GM12801 (cell line): ENCODE measurements around the gene MORC1.

Source experiments
- TF ChIP-seq, protein P1 (sequence below): IDR thresholded peaks from one replicate; pipeline ENCODE4 v1.5.1; 2011; ENCODE audit warnings: control low read depth; ENCODE audit not compliant: insufficient read length; ENCODE audit errors: extremely low read depth

Gene MORC1

DNA sequence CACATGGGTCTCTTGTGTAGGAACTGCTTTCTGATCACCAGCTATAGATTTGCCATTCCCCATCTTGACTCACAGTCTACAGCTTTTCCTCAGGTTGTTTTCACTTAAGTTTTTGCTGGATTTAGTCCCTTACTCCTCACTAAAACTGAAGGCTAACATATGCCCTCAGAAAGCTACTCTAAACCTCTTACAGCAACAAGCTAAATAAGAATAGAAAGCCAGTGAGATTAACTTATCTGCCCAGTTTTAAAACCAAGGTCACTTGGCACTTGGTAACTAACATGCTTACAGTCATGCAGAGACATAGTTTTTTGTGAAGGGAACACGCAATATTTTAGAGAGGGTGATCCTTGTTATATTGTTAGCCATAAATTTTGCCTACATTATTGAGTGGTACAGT, 164.2 kb downstream of the MORC1 start, which contains the start of gene GUCA1C:
Gene GUCA1C, minus strand, starts transcription at position 180 of the 400 bp plus-strand sequence. Its CDS starts 117 bp downstream, at position 63.
- TF ChIP-seq, protein P1, sequence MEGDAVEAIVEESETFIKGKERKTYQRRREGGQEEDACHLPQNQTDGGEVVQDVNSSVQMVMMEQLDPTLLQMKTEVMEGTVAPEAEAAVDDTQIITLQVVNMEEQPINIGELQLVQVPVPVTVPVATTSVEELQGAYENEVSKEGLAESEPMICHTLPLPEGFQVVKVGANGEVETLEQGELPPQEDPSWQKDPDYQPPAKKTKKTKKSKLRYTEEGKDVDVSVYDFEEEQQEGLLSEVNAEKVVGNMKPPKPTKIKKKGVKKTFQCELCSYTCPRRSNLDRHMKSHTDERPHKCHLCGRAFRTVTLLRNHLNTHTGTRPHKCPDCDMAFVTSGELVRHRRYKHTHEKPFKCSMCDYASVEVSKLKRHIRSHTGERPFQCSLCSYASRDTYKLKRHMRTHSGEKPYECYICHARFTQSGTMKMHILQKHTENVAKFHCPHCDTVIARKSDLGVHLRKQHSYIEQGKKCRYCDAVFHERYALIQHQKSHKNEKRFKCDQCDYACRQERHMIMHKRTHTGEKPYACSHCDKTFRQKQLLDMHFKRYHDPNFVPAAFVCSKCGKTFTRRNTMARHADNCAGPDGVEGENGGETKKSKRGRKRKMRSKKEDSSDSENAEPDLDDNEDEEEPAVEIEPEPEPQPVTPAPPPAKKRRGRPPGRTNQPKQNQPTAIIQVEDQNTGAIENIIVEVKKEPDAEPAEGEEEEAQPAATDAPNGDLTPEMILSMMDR: no peak

DNA sequence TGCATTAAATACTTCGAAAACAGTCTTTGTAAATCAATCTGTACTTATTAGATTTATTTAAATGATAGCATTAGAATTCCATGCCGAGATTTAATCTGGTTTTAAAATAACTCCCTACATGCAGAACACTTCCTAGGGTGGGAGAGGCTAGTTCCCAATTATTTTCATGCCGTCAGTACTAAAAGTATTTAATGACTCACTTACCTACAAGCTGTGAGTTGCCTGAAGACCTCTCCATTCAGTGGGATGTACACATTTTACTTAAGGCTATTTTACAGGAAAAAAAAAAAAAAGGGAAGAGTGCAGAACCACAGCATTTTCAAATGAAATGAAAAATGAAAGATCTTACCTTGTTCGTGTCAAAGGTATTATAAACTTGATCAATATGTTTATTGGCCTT, 164.7 kb downstream of the MORC1 start:
- TF ChIP-seq, protein P1: no peak

DNA sequence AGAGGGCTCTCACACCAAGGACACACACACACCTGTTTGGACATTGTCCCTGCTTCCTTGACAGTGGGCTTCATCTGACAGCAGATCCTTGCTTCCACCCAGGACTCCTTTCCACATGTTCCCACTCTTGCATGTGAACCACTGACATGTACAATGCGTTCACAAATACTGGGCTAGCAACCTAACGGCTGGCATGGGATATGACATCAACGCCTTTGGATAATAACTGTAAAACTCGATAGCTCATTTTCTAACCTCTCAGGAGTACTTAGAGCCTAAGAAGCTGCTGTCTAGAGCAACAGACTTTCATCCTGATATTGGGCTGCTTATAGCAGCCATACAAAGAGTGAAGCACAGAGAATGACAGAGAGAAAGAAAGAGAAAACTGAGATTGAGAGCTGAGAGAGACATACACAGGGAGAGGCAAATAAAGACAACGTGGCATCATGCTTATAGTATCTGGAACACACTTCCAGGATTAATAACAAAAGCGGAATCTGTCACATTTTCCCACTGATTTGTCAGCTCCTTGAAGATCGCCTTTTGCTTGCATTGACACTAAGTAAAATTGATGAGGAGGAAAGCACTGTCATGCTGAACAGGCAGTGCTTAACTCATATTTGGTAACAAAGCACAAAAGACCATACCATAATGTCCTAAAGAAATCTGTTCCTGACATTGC, 166.0 kb downstream of the MORC1 start:
- TF ChIP-seq, protein P1: no peak

DNA sequence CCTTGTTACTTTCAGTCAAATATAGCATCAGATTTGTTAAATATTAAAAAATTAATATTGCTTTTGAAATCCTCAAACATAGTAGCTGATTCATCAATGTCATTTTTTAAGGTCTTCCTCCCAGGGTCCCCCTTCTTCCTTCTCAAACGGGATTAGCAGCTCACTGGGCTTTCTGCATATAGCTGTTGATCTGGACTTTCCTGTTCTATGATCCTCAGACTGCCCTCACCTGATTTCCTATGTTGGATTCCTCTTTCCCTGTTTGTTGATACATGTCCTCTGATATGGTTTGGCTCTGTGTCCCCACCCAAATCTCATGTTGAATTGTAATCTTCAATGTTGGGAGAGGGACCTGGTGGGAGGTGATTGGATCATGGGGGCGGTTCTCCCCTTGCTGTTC, 170.1 kb downstream of the MORC1 start:
- TF ChIP-seq, protein P1: no peak

DNA sequence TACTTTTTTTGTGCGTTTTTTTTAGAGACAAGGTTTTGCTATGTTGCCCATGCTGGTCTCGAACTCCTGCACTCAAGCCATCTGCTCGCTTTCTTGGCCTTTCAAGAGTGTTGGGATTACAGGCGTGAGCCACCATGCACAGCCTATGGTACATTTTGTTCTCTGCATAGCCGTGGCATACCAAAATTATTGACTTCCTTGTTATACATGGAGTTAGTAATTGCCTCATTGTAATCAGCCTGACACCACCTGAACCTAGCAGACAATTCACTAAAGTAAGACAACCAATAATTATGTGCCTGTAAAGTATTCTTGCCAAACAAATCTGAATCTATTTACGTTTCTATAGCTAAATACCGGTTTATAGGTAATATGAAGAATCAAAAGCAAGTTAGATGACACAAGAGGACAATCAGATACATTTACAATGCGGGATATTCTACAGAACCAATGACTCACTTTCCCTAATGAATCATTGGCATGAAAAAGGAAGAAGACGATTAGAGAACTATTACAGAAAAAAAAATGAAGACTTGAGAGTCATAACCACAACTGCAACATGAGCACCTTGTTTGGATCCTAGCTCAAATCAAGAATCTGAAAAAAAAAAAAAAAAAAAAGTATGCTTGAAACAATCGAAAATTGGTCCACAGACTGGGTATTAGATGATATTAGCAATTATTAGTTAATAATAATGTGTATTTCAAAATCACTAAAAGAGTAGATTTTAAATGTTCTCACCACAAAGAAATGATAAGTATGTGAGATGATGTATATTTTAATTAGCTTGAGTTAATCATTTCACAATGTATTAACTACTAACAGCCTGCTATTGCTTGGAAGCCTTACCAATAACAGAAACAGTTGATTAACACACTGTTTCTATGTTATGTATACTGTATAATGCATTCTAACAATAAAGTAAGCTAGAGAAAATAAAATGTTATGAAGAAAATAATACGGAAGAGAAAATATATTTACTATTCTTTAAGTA, 171.3 kb downstream of the MORC1 start:
- TF ChIP-seq, protein P1: no peak

DNA sequence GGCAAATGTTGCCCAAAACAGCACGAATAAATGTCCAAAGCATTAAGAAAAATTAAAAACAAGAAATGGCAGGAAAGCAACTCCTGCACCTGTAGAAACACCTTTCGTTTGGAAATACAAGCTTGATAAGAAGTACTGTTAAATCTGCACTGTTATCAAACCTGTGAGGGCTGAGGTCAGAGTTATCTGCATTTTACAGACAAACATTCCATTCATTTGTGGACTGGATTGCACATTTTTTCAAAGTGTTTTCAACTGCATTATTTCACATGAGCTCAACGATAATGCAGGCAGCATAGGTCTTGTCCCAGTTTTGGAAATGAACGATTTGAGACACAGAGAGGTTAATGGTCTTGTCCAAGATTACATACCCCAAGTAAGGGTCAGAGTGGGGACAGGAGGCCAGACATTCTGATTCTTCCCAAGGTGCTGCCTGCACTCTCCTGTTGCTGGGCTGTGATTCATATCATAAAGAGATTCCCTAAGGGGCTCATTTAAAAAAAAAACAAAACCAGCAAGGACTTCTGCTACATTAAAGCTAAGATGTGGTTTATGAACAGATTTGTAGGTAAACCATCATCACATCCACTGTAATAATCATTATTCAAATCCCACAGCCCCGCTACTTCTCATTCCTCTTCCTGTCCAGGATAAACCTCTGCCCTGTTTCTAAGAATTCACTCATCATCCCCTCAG, 177.2 kb downstream of the MORC1 start:
- TF ChIP-seq, protein P1: no peak

DNA sequence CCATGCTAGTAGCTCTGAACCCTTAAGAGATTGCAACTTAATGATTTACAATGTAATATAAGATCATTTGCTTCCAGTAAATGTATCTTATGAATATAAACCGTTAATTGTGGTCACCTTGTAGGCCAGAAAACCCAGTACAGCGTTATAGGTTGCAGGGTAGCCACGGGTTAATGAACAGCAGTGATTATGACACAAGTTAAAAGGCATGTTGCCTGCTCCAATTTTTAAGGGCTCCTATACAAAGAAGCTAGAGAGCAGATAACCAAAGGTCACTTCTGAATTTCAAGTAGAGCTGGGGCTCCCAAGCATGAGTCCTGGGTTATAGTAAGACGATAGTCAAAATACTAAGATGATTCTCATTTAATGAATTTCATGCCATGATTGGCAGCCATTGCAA, 177.8 kb downstream of the MORC1 start:
- TF ChIP-seq, protein P1: no peak
